ENCODE data around the gene QRSL1. TPM values are rescaled to one million over a fixed set of nuclear protein-coding genes. Genes with fewer than 3 reads are reported as not detected.

QRSL1 gene
- total RNA-seq, 2 experiments from 2014 or later: 19.6 to 21.6 TPM

DNA sequence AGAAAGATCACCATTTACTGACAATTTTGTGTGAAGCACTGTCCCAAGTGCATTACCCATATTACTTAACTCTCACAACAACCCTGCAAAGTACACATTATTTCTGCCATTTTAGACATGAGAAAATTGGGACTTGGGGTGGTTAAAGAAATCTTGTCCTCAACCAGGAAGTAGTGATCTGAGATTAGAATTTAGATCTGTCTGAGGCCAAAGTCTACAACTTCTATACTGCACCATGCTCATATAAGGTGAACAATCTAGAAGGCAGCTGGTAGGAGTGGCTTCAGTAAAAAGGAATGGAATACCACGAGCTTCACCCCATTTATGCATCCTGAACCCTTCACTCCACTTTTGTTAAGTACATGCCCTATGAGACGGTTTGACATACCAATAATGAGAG is 87.6 kb downstream of the QRSL1 start:
- Mint-ChIP-seq H3K4me3 (no peak overlapping the region), H3K4me1 (ENCODE audit: low read depth) (no peaks in the 10 kb centered on the region), H3K9me3 (no peaks in the 10 kb centered on the region), H3K36me3 (ENCODE audit: low read depth) (no peaks in the 10 kb centered on the region), H3K27me3 (ENCODE audit: low read depth) (peaks cover 13% of the 10 kb centered on the region), H3K27ac (no peak overlapping the region)
- intact Hi-C loops (cut with micrococcal nuclease): no loop called here
- DNase-seq: no peak
- CTCF ChIA-PET: no interaction called here

Other genes starting within 250 kb of the QRSL1 start
- gene RTN4IP1, start 80 bp upstream of the QRSL1 start, total RNA-seq: 1 to 10 TPM; 5.5 to 6.0 TPM

All from activated naive CD4-positive, alpha-beta T cell treated with anti-CD3 and anti-CD28 coated beads for 36 hours (primary cell).